ENCODE data around the gene BCL2L1. TPM values are rescaled to one million over a fixed set of nuclear protein-coding genes. Genes with fewer than 3 reads are reported as not detected.

BCL2L1 gene
- polyA plus RNA-seq, 1 donor from 2014 or later: 125 TPM

GRCh38 chr20:31662372-31662854 is 60.3 kb downstream of the BCL2L1 start:
- H3K9me2 ChIP-seq (ENCODE audit: insufficient read depth, low read length): no peaks in the 10 kb centered on the region
- no peaks in the 10 kb centered on the region for H4K20me1 ChIP-seq (ENCODE audit: insufficient read depth)
- H3K9ac ChIP-seq (ENCODE audit: low read length): no peak overlapping the region
- peaks cover 19% of the 10 kb centered on the region for H3K36me3 ChIP-seq (ENCODE audit: insufficient read depth, low read length)
- no peak overlapping the region for H2AFZ ChIP-seq (ENCODE audit: low read depth, low read length)
- no peak overlapping the region for H3K4me2 ChIP-seq (ENCODE audit: low read length)
- H3K4me3 ChIP-seq (ENCODE audit: low read length): no peak overlapping the region
- H3K27ac ChIP-seq (ENCODE audit: low read length): no peak overlapping the region
- H3K79me2 ChIP-seq (replicated peaks; ENCODE audit: insufficient read depth, low read length): no peaks in the 10 kb centered on the region
- H3F3A ChIP-seq (ENCODE audit: insufficient read depth, low read length, poor library complexity, severe bottlenecking): no peaks in the 10 kb centered on the region
- no peaks in the 10 kb centered on the region for H3K9me3 ChIP-seq (ENCODE audit: low read length)
- no peaks in the 10 kb centered on the region for H3K27me3 ChIP-seq (ENCODE audit: insufficient read depth, low read depth, low read length)
- TF ChIP-seq POLR2AphosphoS5 (IDR thresholded peaks at IDR 0.05) (no peak), EP300 (conservative IDR thresholded peaks at IDR 0.05; ENCODE audit: poor library complexity, severe bottlenecking) (no peak), REST (IDR thresholded peaks at IDR 0.05; ENCODE audit: borderline replicate concordance) (no peak), SMC3 (conservative IDR thresholded peaks at IDR 0.05; ENCODE audit: poor library complexity) (no peak), TAF1 (IDR thresholded peaks at IDR 0.05; ENCODE audit: low read depth) (no peak), RAD21 (conservative IDR thresholded peaks at IDR 0.05) (no peak), EZH2 (IDR thresholded peaks at IDR 0.05; ENCODE audit: borderline replicate concordance, insufficient read depth, low read length, poor library complexity, severe bottlenecking) (no peak), MXI1 (conservative IDR thresholded peaks at IDR 0.05; ENCODE audit: poor library complexity, severe bottlenecking) (no peak), CTCF (IDR thresholded peaks at IDR 0.05; ENCODE audit: poor library complexity, severe bottlenecking) (no peak)

- H3K79me2 ChIP-seq (replicated peaks; ENCODE audit: insufficient read depth, low read length): no peaks in the 10 kb centered on the region
- H4K20me1 ChIP-seq (ENCODE audit: insufficient read depth): no peaks in the 10 kb centered on the region
- H3K9me2 ChIP-seq (ENCODE audit: insufficient read depth, low read length): no peaks in the 10 kb centered on the region
- H3K27me3 ChIP-seq (ENCODE audit: insufficient read depth, low read depth, low read length): no peaks in the 10 kb centered on the region
- H3K9me3 ChIP-seq (ENCODE audit: low read length): no peaks in the 10 kb centered on the region
- H3K4me2 ChIP-seq (ENCODE audit: low read length): no peak overlapping the region
- H3K27ac ChIP-seq (ENCODE audit: low read length): no peak overlapping the region
- no peaks in the 10 kb centered on the region for H3F3A ChIP-seq (ENCODE audit: insufficient read depth, low read length, poor library complexity, severe bottlenecking)
- H3K9ac ChIP-seq (ENCODE audit: low read length): no peak overlapping the region
- TF ChIP-seq SMC3 (conservative IDR thresholded peaks at IDR 0.05; ENCODE audit: poor library complexity): peak; percentile 53
- no peak for TF ChIP-seq MXI1 (conservative IDR thresholded peaks at IDR 0.05; ENCODE audit: poor library complexity, severe bottlenecking)
- no peak for TF ChIP-seq TAF1 (IDR thresholded peaks at IDR 0.05; ENCODE audit: low read depth)
- no peak for TF ChIP-seq EP300 (conservative IDR thresholded peaks at IDR 0.05; ENCODE audit: poor library complexity, severe bottlenecking)
- peak; percentile 29 for TF ChIP-seq POLR2AphosphoS5 (IDR thresholded peaks at IDR 0.05)
- TF ChIP-seq CTCF (IDR thresholded peaks at IDR 0.05; ENCODE audit: poor library complexity, severe bottlenecking): peak; percentile 57
- peak; percentile 25 for TF ChIP-seq RAD21 (conservative IDR thresholded peaks at IDR 0.05)
- no peak overlapping the region for H2AFZ ChIP-seq (ENCODE audit: low read depth, low read length)
- peaks cover 19% of the 10 kb centered on the region for H3K36me3 ChIP-seq (ENCODE audit: insufficient read depth, low read length)
- H3K4me3 ChIP-seq (ENCODE audit: low read length): peak overlapping the region; percentile 23
Observed at GRCh38 chr20:31661625-31662371, 60.9 kb downstream of the BCL2L1 start.
